CD4-positive, alpha-beta T cell treated with Interleukin-1 beta for 1 hour (primary cell): Measurements from ENCODE around the gene CDKAL1.
"Not testable (repeated sequence)": the region's sequence is repeated elsewhere in the genome, so short reads cannot be mapped to it uniquely, and the experiment has no call there.

Experiments used
- DNase-seq, 2 donors: peaks; one replicate each; pipeline ENCODE4 v3.0.0-alpha.2; 2020 to 2022

CDKAL1 gene

GRCh38 chr6:21091411-21091810 is 557.2 kb downstream of the CDKAL1 start:
- DNase-seq = no peak

DNA sequence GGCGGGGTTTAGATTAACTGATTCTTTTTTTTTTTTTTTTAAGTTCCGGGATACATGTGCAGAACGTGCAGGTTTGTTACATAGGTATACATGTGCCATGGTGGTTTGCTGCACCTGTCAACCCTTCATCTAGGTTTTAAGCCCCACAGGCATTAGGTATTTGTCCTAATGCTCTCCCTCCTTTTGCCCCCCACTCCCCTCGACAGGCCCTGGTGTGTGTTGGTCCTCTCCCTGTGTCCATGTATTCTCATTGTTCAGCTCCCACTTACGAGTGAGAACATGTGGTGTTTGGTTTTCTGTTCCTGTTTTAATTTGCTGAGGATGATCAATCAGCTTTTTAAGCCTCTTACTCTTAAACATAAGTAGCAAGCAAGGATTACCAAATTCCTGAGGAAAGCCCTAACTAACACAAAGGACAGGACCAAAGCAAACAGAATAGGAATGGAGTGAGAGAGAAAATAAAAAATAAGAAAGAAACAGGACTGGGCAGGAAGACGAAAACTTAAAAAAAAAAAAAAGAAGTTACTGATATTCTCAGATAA is 558.0 kb downstream of the CDKAL1 start:
- not testable (repeated sequence) for DNase-seq

GRCh38 chr6:21095462-21095861 is 561.2 kb downstream of the CDKAL1 start:
- DNase-seq = no peak

GRCh38 chr6:21098134-21098533 is 563.9 kb downstream of the CDKAL1 start:
- DNase-seq = no peak

DNA sequence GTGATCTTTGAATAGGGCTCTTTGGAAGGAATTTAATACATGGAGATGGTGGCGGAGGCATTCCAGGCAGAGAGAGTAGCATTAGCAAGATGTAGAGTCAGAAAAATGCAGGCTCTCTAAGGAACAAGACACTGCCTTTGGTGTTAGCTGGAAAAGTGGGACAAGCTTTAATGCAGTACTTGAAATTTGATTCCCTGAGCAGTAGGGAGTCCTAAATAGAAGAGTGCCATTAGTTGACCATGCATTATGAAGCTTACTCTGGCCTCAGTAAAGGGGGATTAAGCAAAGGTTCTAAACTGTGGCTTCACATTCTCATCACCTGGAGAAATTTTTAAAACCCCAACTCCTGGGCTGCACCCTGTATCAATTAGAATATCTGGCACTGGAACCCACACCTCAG is 564.5 kb downstream of the CDKAL1 start:
- DNase-seq = no peak

DNA sequence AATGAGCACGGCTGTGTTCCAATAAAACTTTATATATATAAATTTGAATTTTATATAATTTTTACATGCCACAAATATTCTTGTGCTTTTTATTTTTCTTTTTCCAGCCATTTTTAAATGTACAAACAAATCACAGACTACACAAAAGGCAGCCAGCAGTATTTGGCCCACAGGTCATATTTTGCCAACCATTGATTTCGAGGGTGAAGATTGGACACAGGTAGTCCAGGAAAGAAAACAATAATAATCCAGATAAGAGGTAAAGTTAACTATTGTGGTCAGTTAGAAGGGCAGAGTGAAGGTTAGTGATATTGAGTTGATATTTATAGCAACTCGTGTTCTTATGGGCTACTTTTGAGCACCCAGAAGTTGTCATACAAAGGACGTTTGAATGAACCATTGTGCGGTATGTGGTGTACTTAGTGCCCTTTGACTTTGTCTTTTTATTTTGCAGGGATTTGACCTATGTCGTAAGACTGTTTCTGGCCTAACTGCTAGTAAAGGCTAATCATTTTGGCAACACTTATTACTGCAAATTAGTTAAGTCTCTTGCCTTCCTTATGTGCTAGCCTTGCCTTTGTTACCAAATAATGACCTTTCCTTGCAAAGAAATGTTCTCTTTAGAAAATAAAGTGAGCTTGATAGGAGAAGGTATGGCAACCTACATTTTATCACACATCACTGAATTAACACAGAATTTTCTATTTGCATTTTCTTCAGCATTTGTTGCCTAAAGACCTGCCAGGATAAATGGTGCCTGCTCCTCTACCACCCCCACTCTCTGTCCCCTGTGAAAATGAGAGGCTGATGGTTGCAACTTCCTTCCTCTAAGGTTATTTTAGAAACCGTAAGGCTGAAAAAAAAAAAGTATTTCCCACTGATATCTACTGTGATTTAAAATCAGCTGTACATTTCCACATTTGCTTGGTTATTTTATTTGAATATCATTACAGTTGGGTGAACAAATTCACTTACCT is 565.4 kb downstream of the CDKAL1 start:
- no peak for DNase-seq

- no peak for DNase-seq
These were observed 566.7 kb downstream of the CDKAL1 start for GRCh38 chr6:21100991-21101390.

DNA sequence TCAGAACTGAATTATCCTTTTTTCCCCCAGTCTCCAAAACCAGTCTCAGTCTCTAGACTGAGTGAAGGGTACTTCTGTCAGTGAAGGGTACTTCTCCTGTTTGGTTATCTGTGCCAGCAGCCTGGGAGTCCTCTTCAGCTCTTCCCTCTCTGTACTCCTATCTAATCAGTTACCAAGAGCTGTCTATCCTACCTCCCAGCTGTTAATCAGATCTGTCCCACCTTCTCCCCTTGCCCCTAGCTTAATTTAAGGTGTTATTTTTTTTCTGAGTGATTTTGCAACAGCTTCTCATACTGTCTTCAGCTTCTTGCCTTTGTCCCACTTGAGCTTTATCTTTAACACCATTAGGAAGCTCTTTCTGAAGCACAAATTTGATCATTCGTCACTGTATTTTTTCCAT is 567.4 kb downstream of the CDKAL1 start:
- no peak for DNase-seq

DNA sequence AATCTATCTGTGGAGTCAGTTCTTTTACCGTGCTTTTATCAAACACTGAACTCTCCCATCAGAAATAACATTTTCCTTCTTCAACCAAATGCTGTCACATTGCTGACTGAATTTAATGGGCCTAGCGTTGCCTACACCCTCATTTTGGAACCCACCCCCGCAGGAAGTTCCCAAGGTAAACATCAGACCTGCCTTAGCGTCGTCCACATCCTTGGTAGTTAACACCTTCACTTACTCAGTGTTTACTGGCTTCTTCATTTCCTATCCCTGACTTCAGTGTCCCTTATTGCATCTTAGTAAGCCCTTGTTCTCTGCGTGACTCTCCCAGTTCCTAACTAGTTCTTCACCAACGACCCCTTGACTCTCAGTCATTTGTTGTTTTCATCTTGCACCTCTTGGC is 567.9 kb downstream of the CDKAL1 start:
- DNase-seq = no peak

DNA sequence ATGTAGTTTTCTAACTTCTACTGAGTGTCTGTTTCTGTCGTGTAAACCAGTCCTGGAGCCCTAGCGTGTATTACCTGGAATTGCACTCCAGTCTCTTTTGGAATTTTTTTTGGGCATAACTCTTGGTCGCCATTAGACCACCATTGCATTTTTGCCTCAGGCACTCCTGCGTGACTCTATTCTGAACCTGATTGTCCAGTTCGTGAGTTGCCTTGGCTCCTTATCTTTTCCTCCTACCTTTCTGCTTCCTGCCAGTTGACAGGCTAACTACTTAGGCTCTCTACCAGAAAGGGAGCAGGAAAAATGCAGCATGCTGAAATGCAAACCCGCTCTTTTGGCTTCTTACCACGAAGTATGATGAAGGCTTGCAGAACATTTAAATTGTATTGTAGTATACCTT is 568.4 kb downstream of the CDKAL1 start:
- no peak for DNase-seq

GRCh38 chr6:21103626-21104224 is 569.5 kb downstream of the CDKAL1 start:
- DNase-seq = no peak

DNA sequence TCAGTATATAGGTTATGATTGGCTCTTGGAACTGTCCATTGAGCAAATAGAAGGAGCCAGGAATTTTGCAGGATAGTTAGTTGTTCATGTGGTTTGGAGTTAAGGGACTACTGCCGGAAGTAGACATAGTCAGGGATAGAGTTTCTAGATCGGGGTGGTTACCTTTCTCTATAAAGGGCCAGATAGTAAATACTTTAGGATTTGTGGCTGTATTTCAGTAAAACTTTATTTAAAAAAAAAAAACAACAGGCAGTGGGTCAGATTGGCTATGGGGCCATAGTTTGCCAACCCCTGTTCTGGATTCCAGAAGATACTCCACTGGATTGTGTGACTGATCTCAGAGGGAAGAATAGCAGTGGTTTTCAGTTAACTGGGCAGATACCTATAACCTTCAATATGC is 570.0 kb downstream of the CDKAL1 start:
- no peak for DNase-seq

- DNase-seq = no peak
These were observed 573.5 kb downstream of the CDKAL1 start for GRCh38 chr6:21107796-21108195.

GRCh38 chr6:21109391-21110178 is 575.3 kb downstream of the CDKAL1 start:
- no peak for DNase-seq

DNA sequence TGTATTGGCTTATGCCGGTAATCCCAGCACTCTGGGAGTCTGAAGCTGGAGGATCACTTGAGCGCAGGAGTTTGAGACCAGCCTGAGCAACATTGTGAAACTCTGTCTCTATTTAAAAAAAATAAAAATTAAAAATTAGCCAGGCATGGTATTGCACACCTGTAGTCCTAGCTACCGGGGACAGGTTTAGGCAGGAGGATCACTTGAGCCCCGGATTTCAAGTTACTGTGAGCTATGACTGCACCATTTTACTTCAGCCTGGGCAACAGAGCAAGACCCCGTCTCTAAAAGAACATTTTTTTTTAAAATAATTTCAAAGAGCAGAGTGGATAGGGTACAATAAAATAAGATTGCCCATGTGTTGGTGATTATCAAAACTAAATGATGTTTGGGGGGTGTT is 576.4 kb downstream of the CDKAL1 start:
- DNase-seq = no peak

DNA sequence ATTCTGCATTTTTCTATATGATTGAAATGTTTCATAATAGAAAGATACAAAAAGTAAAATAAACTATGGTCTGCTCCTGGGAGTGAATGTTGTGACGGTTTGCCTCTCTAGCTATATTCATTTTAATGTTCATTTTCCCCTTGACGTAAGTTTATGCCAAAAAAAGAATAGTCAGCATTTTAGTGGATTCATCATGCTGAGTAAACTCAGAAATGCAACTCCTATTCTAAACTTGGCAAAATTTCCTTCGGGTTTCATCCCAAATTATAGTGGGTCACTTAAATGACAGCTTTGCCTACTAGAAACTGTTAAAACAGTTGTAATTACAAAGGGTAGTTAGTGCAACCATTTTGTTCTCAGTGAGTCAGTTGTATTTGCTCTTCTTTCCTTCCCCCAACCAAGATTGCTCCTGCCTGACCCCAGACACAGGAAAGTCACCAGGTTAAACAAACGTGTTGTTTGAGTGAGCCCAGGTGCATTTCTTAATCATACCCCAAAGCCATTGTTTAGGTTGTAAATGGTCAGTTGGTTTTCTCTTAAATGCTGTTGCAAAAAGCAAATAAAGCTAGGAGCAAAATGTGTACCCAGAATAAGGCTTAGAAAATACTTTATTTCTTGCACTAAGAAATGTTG is 577.0 kb downstream of the CDKAL1 start:
- DNase-seq = no peak

- no peak for DNase-seq
These were observed 580.9 kb downstream of the CDKAL1 start for GRCh38 chr6:21115111-21115510.

GRCh38 chr6:21116736-21117135 is 582.5 kb downstream of the CDKAL1 start:
- DNase-seq = no peak

GRCh38 chr6:21118216-21118780 is 584.0 kb downstream of the CDKAL1 start:
- no peak for DNase-seq

DNA sequence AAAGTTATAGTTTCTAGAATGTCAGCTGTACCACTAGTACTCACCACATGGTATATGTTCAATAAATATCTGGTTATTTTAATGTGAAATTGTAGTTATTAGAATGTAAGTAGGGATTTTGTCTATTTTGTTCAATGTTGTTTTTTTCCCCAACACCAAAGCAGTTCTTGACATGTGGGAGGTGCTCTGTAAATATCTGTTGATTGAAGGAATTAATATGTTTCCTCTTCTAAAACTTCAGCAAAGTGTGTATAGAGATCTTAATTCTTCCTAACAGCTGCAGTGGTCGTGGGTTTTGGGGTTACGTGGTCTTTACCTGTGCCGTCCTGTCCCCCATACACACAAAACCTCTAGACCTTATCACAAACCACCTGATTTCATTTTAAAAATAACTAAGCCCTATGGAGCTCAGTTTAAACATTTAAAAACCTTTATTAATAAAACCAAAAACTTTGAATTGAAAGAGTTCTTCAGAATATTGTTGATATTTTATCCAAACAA is 587.4 kb downstream of the CDKAL1 start:
- DNase-seq = no peak

GRCh38 chr6:21123507-21124436 is 589.5 kb downstream of the CDKAL1 start:
- DNase-seq = no peak
